Activated T-cell treated with anti-CD3 and anti-CD28 coated beads, Interleukin-2, amount 50 U/mL, for 4 hours (primary cell): ENCODE data around the gene PGM2. TPM values are rescaled to one million over a fixed set of nuclear protein-coding genes. Genes with fewer than 3 reads are reported as not detected.

Experiments used
- ATAC-seq, 2 donors: fragments of 200-7000 bp; cut with Tn5 transposase; one replicate each; pipeline ENCODE4 v1.10.0; 2021
- DNase-seq: peaks from one replicate; pipeline ENCODE4 v3.0.0-alpha.2; 2020
- H3K27me3 Mint-ChIP-seq: one replicate; pipeline ENCODE4 v1.8.0; 2021; ENCODE audit warnings: low read depth, mixed read lengths
- H3K36me3 Mint-ChIP-seq: one replicate; pipeline ENCODE4 v1.8.0; 2022; ENCODE audit warnings: mixed read lengths; ENCODE audit not compliant: insufficient read depth
- H3K4me1 Mint-ChIP-seq: one replicate; pipeline ENCODE4 v1.8.0; 2021; ENCODE audit warnings: low read depth, mixed read lengths
- H3K4me3 Mint-ChIP-seq: one replicate; pipeline ENCODE4 v1.8.0; 2021; ENCODE audit warnings: mild to moderate bottlenecking, moderate library complexity, mixed read lengths
- H3K9me3 Mint-ChIP-seq: one replicate; pipeline ENCODE4 v1.8.0; 2021; ENCODE audit warnings: mixed read lengths
- total RNA-seq, 3 donors: library from RNA; stranded (reverse); gene quantifications; one replicate each; pipeline ENCODE4 v1.2.1, GENCODE V29; 2021

The PGM2 gene
- total RNA-seq, 3 donors from 2014 or later: 43.2 to 53.2 (median 49.7) TPM

DNA sequence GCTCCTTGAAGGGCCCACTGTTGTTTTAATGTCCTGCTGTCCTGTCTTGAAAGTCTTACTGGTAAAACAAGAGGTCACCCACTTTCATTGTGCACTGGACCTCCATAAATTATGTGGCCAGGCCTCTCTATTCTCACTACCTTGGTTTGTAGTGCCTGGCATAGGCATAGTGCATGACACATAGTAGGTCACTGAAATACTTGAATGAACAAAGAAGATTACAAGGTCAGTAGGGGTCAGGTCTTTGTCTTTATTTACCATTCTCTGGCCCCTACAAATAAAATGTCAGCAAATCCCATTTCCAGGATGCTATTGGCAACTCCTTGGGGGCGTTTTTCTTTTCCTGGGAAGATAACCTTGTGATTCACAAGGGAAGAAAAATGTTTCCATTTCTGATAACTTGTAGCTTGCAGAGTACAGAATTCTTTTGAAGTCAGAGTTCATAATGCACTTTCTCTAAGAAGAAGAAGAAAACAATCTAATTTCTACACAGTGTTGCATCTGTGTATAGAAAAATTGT lies 1.4 kb downstream of the PGM2 start:
- DNase-seq (no peak), ATAC-seq (no peak)
- Mint-ChIP-seq H3K27me3 (no peaks in the 10 kb centered on the region), H3K4me1 (peaks cover 33% of the 10 kb centered on the region), H3K36me3 (peaks cover 30% of the 10 kb centered on the region), H3K9me3 (no peaks in the 10 kb centered on the region), H3K4me3 (peak overlapping the region; percentile 97)

DNA sequence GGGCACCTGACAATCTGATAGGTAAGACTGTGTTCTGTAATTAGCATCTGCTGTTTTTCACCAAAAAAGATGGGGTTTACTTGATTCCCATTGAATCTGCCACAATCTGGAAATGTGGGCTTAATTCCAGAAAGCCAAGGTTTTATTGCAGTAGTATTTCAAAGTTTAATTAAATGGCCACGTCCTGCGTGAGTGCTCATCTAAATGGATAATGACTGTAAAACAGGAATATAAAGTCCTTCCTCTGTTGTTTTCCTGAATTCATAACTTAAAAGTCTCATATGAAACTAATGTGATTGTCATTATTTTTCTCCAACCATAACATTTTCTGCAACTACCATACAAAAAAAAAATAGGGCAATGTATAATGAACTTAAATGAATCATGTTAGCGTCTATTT lies 2.4 kb downstream of the PGM2 start:
- no peak for ATAC-seq
- Mint-ChIP-seq H3K9me3 (no peaks in the 10 kb centered on the region), H3K4me3 (peak overlapping the region; percentile 40), H3K36me3 (peaks cover 35% of the 10 kb centered on the region), H3K27me3 (no peaks in the 10 kb centered on the region), H3K4me1 (peaks cover 33% of the 10 kb centered on the region)
- DNase-seq: no peak

DNA sequence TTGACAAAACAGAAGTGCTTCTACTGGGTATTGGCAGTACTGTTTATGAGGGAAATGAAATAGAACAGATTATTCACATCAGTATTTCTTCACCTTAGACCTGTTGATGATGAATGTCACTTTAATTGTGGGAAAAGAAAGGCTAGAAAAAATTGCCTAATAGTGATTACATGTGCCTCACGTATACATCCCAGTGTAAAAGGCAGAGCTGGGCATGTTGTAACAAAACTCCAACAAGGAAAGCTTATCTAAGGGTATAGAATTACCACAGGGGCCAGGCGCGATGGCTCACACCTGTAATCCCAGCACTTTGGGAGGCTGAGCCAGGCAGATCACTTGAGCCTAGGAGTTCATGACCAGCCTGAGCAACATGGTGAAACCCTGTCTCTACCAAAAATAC lies 4.2 kb downstream of the PGM2 start:
- H3K36me3 Mint-ChIP-seq: peaks cover 43% of the 10 kb centered on the region
- H3K4me1 Mint-ChIP-seq: peaks cover 31% of the 10 kb centered on the region
- ATAC-seq (no peak), DNase-seq (no peak)
- no peaks in the 10 kb centered on the region for H3K27me3 Mint-ChIP-seq
- H3K4me3 Mint-ChIP-seq: no peak overlapping the region
- H3K9me3 Mint-ChIP-seq: no peaks in the 10 kb centered on the region

DNA sequence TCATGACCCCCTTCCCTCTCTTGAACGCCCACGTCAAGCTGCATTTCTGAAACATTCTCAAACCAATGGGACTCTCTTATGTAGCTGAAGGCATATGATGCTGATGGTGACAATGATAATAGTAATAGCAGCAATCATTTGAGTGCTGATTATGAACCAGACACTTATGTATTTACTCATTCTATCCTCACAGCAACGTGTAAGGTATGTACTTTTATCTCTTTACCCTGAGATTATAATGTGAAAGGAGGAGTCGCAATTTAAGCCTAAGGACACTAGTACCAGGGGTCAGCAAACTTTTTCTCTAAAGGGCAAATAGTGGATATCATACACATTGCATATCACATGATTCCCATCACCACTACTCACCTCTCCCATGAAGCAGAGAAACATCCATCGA lies 8.5 kb downstream of the PGM2 start:
- Mint-ChIP-seq H3K4me1 (peaks cover 33% of the 10 kb centered on the region), H3K4me3 (no peak overlapping the region), H3K9me3 (no peaks in the 10 kb centered on the region), H3K27me3 (no peaks in the 10 kb centered on the region), H3K36me3 (peaks cover 53% of the 10 kb centered on the region)
- DNase-seq (no peak), ATAC-seq (no peak)

DNA sequence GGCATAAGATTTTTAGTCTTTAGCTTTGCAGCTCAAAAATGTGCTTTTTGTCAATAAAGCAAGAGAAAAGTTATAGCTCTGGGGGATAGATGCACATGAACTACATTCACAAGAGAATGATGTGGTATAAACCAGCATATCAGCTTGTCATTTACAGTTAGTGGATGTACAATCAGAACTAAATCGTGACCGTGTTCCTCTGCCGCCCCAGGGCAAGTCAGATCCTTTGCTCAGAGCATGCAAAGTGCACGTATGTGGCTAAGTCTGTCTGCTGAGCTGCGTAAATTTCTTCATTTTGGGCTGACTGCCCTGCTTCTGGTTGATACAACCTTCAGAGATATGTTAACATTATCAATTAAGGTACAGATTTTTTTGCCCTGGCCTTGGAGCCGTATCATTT lies 9.3 kb downstream of the PGM2 start:
- Mint-ChIP-seq H3K27me3 (no peaks in the 10 kb centered on the region), H3K9me3 (no peaks in the 10 kb centered on the region), H3K36me3 (peaks cover 49% of the 10 kb centered on the region), H3K4me1 (peaks cover 33% of the 10 kb centered on the region), H3K4me3 (no peak overlapping the region)
- no peak for ATAC-seq
- DNase-seq: no peak

DNA sequence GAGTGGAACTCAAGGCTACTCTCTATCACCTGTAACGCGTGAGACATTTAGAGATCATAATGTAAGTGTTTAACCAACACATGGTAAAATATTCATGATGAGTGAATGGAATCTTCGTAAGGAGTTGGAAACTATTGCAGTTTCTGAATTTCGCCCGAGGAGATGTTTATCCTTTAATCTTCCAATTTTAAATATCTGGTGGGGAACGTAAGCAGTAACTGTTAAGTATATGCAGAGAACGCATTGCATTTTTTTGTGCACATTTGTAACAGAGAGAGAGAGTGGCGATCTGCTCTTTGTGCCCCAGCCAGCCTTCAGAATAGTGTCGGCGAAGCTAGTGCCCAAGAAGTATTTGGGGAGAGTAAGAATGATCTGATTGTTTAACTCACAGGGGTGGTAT lies 9.8 kb downstream of the PGM2 start:
- Mint-ChIP-seq H3K4me1 (peaks cover 33% of the 10 kb centered on the region), H3K4me3 (no peak overlapping the region), H3K9me3 (no peaks in the 10 kb centered on the region), H3K36me3 (peaks cover 47% of the 10 kb centered on the region), H3K27me3 (no peaks in the 10 kb centered on the region)
- ATAC-seq: no peak
- no peak for DNase-seq

DNA sequence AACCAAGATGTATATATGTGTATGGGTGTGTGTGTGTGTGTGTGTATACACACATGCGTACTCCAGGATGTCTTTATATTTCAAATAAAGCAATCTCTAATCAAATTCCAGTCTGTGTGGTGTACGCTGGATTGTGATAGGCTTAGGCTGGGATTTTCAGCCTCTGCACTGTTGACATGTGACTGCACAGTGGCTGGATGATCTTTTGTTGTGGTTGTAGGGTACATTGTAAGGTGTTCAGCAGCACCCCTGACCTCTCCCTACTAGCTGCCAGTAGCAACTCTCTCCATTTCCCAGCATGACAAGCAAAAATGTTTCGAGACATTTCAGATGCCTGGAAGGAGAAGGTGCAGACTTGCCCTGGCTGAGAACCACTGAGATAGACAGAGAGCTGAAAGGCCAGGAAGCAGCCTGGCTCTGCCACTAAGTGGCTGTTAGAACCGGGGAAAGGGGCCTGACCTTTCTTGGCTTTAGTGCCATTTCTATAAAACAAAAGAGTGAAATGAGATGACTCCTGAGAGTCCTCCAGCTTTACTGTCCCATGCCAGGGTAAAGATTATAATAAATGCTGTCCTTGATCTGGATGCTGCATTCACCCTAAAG lies 10.5 kb downstream of the PGM2 start:
- DNase-seq (no peak), ATAC-seq (no peak)
- no peak overlapping the region for H3K4me3 Mint-ChIP-seq
- H3K27me3 Mint-ChIP-seq: no peaks in the 10 kb centered on the region
- H3K9me3 Mint-ChIP-seq: no peaks in the 10 kb centered on the region
- H3K36me3 Mint-ChIP-seq: peaks cover 45% of the 10 kb centered on the region
- H3K4me1 Mint-ChIP-seq: peaks cover 31% of the 10 kb centered on the region

DNA sequence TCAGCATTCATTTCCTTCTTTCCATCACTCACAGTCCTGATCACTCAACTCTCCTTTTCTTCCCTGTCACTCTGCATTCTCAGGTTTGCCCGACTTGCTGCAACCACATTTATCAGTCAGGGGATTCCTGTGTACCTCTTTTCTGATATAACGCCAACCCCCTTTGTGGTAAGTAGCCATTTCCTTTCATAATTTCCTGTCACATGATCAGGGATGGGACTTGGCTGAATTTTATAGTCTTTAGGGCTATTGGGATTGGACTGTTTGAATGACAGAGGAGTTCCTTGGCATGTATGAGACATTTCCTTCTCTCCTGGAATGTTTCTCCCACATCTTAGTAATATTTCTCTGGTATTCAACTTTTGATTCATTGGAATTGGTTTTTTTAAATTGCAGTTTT lies 11.0 kb downstream of the PGM2 start:
- peaks cover 42% of the 10 kb centered on the region for H3K36me3 Mint-ChIP-seq
- ATAC-seq (no peak), DNase-seq (no peak)
- no peaks in the 10 kb centered on the region for H3K27me3 Mint-ChIP-seq
- H3K4me1 Mint-ChIP-seq: peaks cover 29% of the 10 kb centered on the region
- no peaks in the 10 kb centered on the region for H3K9me3 Mint-ChIP-seq
- no peak overlapping the region for H3K4me3 Mint-ChIP-seq

DNA sequence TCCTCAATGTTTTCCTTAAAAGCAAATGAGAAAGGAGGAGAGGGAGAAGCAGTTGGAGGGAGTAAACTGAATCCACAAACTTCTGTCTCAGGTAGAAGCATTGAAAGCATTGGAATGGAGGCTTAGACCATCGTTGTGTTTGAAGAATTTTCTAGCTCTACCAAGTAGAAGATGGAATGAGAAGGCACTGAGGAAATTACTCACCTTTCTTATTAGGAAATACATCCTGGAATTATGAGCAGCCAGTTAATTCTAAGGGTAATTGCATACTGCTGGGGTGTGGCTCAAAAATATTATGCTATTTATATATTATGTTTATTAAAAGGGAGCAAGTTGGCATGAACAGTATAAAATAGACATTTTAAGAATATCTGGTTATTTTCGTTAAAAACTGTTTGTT lies 12.9 kb downstream of the PGM2 start:
- peaks cover 29% of the 10 kb centered on the region for H3K4me1 Mint-ChIP-seq
- peaks cover 40% of the 10 kb centered on the region for H3K36me3 Mint-ChIP-seq
- H3K9me3 Mint-ChIP-seq: no peaks in the 10 kb centered on the region
- ATAC-seq (no peak), DNase-seq (no peak)
- H3K27me3 Mint-ChIP-seq: no peaks in the 10 kb centered on the region
- H3K4me3 Mint-ChIP-seq: no peak overlapping the region

DNA sequence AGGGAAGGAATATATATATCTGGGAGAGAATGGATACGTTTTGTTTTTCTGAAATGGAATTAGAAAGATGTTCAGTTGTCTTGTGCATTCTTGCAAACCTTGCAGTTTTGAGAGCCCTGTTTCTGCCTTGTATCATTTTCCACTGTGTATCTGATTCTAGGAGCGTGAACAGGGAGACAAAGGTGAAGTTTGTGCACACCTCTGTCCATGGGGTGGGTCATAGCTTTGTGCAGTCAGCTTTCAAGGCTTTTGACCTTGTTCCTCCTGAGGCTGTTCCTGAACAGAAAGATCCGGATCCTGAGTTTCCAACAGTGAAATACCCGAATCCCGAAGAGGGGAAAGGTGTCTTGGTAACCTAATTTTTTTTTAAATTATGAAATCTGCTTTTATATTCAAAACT lies 17.7 kb downstream of the PGM2 start:
- Mint-ChIP-seq H3K36me3 (peaks cover 40% of the 10 kb centered on the region), H3K27me3 (no peaks in the 10 kb centered on the region)
- no peak for ATAC-seq

DNA sequence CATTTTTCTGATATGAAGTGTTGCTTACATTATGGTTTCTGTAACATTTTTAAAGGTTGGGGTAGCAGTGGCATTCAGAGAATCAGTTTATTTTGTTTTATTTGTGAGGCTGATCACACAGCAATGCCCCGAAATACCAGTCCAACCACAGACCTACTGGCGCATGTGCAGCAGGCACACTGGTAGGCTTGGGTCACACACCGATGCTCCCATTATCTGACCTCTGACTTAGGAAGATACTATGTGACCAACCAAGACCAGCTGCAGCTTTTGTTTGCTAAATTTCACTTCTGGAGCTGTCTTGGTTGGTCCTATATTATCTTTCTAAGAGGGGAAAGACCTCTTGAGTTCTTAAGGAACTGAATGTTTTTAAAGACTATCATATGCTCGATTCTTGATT lies 18.7 kb downstream of the PGM2 start:
- no peaks in the 10 kb centered on the region for H3K9me3 Mint-ChIP-seq
- no peak for DNase-seq
- ATAC-seq: no peak
- peaks cover 40% of the 10 kb centered on the region for H3K36me3 Mint-ChIP-seq
- no peaks in the 10 kb centered on the region for H3K27me3 Mint-ChIP-seq
- no peak overlapping the region for H3K4me3 Mint-ChIP-seq
- H3K4me1 Mint-ChIP-seq: no peaks in the 10 kb centered on the region

More for the DNA sequence above, 17.7 kb downstream of the PGM2 start:
- no peaks in the 10 kb centered on the region for H3K9me3 Mint-ChIP-seq
- DNase-seq: no peak
- H3K4me3 Mint-ChIP-seq: no peak overlapping the region
- H3K4me1 Mint-ChIP-seq: no peaks in the 10 kb centered on the region

DNA sequence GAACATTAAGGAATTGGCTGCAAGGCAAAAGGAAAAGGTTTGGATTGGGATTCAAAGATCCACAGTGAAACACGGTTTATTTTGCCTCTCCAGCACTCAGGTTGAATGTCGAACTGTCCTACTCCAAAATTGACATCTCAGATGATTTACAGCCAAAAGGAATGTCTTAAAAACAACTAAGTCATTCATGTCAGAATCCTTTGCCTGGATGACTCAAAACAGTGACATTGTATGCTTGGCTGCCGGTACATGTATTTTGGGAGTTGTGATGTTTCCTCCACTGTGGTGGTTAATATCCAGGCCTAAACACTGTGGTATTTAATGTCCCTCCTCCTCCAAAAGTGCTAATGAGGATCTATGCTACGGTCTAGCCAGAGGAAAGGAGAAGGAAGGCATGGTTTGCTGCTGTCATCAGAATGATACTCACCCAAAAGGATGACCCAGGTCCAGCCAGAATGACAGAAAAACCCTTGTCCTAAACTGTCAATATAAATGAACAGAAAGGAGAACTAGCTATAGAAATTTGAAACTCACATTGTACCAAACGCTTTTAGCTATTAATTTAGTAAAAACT lies 20.9 kb downstream of the PGM2 start:
- no peak overlapping the region for H3K4me3 Mint-ChIP-seq
- H3K9me3 Mint-ChIP-seq: no peaks in the 10 kb centered on the region
- H3K36me3 Mint-ChIP-seq: peaks cover 36% of the 10 kb centered on the region
- H3K4me1 Mint-ChIP-seq: no peaks in the 10 kb centered on the region
- H3K27me3 Mint-ChIP-seq: no peaks in the 10 kb centered on the region
- ATAC-seq (no peak), DNase-seq (no peak)

DNA sequence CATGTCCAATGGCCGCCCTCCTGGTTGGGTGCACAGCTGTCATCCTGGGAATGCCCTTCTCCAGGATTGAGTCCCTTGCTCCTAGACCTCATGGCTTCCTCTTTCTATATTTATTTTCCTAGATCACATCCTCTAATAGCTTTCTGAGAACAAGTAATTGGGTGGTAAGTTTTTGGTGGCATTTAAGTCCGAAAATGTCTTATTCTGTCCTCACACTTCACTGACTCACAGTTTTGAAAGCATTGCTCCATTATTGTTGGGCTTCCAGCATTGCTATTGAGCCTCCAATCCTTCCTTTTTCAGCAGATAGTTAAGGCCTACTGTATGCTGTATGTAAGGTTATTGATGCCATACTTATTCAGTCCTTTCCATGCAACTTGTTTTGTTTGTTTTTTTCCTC lies 25.9 kb downstream of the PGM2 start:
- peaks cover 32% of the 10 kb centered on the region for H3K36me3 Mint-ChIP-seq
- DNase-seq (no peak), ATAC-seq (no peak)
- H3K9me3 Mint-ChIP-seq: no peaks in the 10 kb centered on the region
- no peak overlapping the region for H3K4me3 Mint-ChIP-seq
- no peaks in the 10 kb centered on the region for H3K27me3 Mint-ChIP-seq
- no peaks in the 10 kb centered on the region for H3K4me1 Mint-ChIP-seq

DNA sequence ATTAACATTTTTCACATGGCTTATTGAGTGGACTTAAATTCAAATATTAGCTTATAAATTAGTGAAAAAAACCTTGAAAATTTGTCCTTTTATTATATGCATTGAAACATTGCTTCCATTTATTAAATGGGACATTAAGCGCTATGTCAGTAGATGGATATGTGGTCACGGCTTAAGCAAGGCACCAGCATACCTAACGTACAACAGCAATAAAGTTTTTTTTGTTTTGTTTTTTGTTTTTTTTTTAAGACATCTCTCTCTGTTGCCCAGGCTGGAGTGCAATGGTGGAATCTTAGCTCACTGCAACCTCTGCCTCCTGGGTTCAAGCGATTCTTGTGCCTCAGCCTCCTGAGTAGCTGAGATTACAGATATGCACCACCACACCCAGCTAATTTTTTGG lies 31.6 kb downstream of the PGM2 start:
- Mint-ChIP-seq H3K36me3 (peaks cover 20% of the 10 kb centered on the region), H3K27me3 (no peaks in the 10 kb centered on the region), H3K4me3 (no peak overlapping the region), H3K4me1 (no peaks in the 10 kb centered on the region), H3K9me3 (no peaks in the 10 kb centered on the region)
- no peak for DNase-seq
- ATAC-seq: no peak

DNA sequence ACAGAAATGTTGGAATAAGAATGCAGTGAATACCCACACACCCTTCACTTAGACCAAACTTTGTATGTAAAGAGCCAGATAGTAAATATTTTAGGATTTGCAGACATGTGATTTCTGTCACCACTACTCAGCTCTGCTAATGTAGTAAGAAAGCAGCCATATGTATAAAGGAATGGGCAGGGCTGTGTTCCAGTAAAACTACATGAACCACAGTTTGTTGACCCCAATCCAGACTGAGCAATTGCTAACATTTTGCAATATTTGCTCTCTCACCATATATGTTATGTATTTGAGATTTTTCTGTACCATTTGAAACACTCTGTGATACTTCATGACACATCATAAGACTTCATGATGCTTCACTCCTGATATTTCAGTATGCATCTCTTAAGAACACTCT lies 32.4 kb downstream of the PGM2 start:
- no peaks in the 10 kb centered on the region for H3K4me1 Mint-ChIP-seq
- no peaks in the 10 kb centered on the region for H3K27me3 Mint-ChIP-seq
- DNase-seq: no peak
- H3K4me3 Mint-ChIP-seq: no peak overlapping the region
- no peak for ATAC-seq
- no peaks in the 10 kb centered on the region for H3K9me3 Mint-ChIP-seq
- H3K36me3 Mint-ChIP-seq: peaks cover 21% of the 10 kb centered on the region
